ENCODE data around the gene LYPD6. TPM values are rescaled to one million over a fixed set of nuclear protein-coding genes. Genes with fewer than 3 reads are reported as not detected.

The LYPD6 gene
- total and polyA plus RNA-seq, 9 of the 15 experiments (the other 6 are each of a cell fraction or from before 2014, with no cell fraction given) = not detected

DNA sequence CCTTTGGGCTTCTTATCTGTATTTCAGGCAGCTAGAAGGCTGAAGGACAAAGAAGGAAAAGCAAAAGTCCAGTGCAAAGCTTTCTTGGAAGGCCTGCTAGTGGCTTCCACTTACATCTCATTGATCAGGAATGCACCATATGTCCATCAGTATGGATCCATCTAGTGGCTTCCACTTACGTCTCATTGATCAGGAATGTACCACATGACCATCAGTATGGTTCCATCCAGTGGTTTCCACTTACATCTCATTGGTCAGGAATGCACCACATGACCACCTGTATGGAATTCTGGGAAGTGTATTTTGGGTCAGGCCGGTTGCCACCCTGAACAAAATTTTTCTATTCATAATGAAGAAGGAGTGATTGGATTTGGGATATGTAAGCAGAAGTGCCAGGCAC lies 70.6 kb downstream of the LYPD6 start (continued):
- TF ChIP-seq HOXB6 (CRISPR knock-in tag; IDR thresholded peaks at IDR 0.05; ENCODE audit: borderline replicate concordance) (no peak), SRSF9 (IDR thresholded peaks at IDR 0.05; ENCODE audit: borderline replicate concordance, low read depth, low read length) (no peak)

DNA sequence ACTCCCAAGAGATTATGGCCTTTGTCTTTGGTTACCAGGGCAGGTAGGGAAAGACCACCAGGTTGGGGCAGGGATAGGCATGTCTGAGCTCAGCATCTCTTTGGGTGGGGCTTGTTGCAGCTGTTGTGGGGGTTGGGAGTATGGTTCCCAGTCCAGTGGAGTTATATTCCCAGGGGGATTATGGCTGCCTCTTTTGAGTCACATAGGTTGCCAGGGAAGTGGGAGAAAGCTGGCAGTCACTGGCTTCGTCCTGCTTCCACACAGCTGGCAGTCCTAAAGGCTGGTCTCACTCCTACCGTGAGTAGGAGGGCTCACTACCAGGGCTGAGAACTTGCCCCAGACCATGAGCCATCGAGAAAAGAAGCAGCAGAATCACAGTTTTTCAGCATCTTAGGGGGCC lies 79.1 kb downstream of the LYPD6 start:
- FAIRE-seq = no peak
- Histone ChIP-seq H3K79me2 (ENCODE audit: control insufficient read depth, insufficient read depth, low read length) (no peaks in the 10 kb centered on the region), H3K9ac (ENCODE audit: insufficient read depth in 1 of 2, low read depth in 2 of 2, low read length in 2 of 2) (no peak overlapping the region), H2AFZ (ENCODE audit: low read depth, low read length) (no peak overlapping the region), H4K20me1 (replicated peaks; ENCODE audit: control insufficient read depth, insufficient read depth, low read length) (no peaks in the 10 kb centered on the region), H3K27me3 (ENCODE audit: control insufficient read depth in 2 of 2, insufficient read depth in 2 of 2, low read length in 2 of 2) (no peaks in the 10 kb centered on the region), H3K9me3 (replicated peaks; ENCODE audit: control insufficient read depth, insufficient read depth, low read depth, low read length) (no peaks in the 10 kb centered on the region), H3K4me1 (replicated peaks in 1 of 2; ENCODE audit: control insufficient read depth in 2 of 2, insufficient read depth in 2 of 2, low read length in 2 of 2) (no peaks in the 10 kb centered on the region), H3K4me3 (no peak overlapping the region), H3K27ac (ENCODE audit: extremely low read depth, low read depth, low read length) (no peak overlapping the region), H3K9me1 (ENCODE audit: control insufficient read depth, insufficient read depth, low read length) (no peaks in the 10 kb centered on the region), H3K4me2 (ENCODE audit: insufficient read depth, low read length) (no peak overlapping the region), H3K36me3 (ENCODE audit: control insufficient read depth, insufficient read depth, low read length) (no peaks in the 10 kb centered on the region)
- TF ChIP-seq POLR3G (IDR thresholded peaks at IDR 0.05; ENCODE audit: extremely low read depth, insufficient read length, insufficient replicate concordance) (no peak), SMARCB1 (IDR thresholded peaks at IDR 0.05; ENCODE audit: insufficient read length, low read depth) (no peak)
- TF ChIP-seq, protein P1, sequence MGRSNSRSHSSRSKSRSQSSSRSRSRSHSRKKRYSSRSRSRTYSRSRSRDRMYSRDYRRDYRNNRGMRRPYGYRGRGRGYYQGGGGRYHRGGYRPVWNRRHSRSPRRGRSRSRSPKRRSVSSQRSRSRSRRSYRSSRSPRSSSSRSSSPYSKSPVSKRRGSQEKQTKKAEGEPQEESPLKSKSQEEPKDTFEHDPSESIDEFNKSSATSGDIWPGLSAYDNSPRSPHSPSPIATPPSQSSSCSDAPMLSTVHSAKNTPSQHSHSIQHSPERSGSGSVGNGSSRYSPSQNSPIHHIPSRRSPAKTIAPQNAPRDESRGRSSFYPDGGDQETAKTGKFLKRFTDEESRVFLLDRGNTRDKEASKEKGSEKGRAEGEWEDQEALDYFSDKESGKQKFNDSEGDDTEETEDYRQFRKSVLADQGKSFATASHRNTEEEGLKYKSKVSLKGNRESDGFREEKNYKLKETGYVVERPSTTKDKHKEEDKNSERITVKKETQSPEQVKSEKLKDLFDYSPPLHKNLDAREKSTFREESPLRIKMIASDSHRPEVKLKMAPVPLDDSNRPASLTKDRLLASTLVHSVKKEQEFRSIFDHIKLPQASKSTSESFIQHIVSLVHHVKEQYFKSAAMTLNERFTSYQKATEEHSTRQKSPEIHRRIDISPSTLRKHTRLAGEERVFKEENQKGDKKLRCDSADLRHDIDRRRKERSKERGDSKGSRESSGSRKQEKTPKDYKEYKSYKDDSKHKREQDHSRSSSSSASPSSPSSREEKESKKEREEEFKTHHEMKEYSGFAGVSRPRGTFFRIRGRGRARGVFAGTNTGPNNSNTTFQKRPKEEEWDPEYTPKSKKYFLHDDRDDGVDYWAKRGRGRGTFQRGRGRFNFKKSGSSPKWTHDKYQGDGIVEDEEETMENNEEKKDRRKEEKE (IDR thresholded peaks at IDR 0.05; ENCODE audit: borderline replicate concordance in 1 of 2, control insufficient read depth in 1 of 2, low read depth in 2 of 2, low read length in 1 of 2) = no peak
- intact Hi-C loops (cut with micrococcal nuclease) (no loop called here), in situ Hi-C loops (cut with MboI) (no loop called here)
- ATAC-seq = no peak
- ChIA-PET CTCF (ENCODE audit: low intra/inter-chr PET ratio) (no interaction called here), POLR2A (interaction anchor here (0.6 kb wide), 1 partner anchor 1538 kb away, joined by 3 read pairs; no protein-coding TSS in a partner anchor)
- DNase-seq (ENCODE audit: extremely low read depth in 1 of 4, low spot score in 3 of 4) = no peak
- WGBS (ENCODE audit: insufficient coverage, low coverage, missing lambda C conversion rate) = 0% methylated on average over 3 of the region's 3 CpGs
- BruUV-seq (replicated peaks) = no TSS peak
